Upper lobe of left lung (tissue), 6 donors: ENCODE results near the gene OR13C8. TPM values are rescaled to one million over a fixed set of nuclear protein-coding genes. Genes with fewer than 3 reads are reported as not detected.

Source experiments
- ATAC-seq, 2 donors: fragments of 200-7000 bp; cut with Tn5 transposase; one replicate each; pipeline ENCODE4 v1.9.1; 2022; ENCODE audit warnings: mild to moderate bottlenecking in 2 of 2, moderate library complexity in 2 of 2; ENCODE audit not compliant: low FRiP score in 2 of 2
- DNase-seq, 2 donors: peaks; one replicate each; pipeline ENCODE4 v3.0.0-alpha.2; 2019 to 2020
- H3K27ac ChIP-seq, 4 donors: fragments of 200-600 bp; sonication (generic); one replicate each; pipeline ENCODE4 v1.5.1; 2016 to 2019
- H3K27me3 ChIP-seq, 4 donors: fragments of 200-600 bp; sonication (generic); one replicate each; pipeline ENCODE4 v1.5.1; 2017 to 2019
- H3K36me3 ChIP-seq, 4 donors: fragments of 200-600 bp; sonication (generic); one replicate each; pipeline ENCODE4 v1.5.1; 2016 to 2019
- H3K4me1 ChIP-seq, 4 donors: fragments of 200-600 bp; sonication (generic); one replicate each; pipeline ENCODE4 v1.5.1; 2018 to 2019
- H3K4me3 ChIP-seq, 4 donors: fragments of 200-600 bp; sonication (generic); one replicate each; pipeline ENCODE4 v1.5.1; 2017 to 2019; ENCODE audit warnings: mild to moderate bottlenecking in 2 of 4, moderate library complexity in 1 of 4
- H3K9me3 ChIP-seq, 4 donors: fragments of 200-600 bp; sonication (generic); one replicate each; pipeline ENCODE4 v1.5.1; 2018 to 2019
- CTCF ChIP-seq, 6 experiments: fragments of 450-650 bp in 4 of 6; fragments of 200-600 bp in 2 of 6; sonication (generic) in 2 of 6; IDR thresholded peaks; one replicate each; pipeline ENCODE4 v1.5.1; 2016 to 2019; ENCODE audit warnings: antibody characterized with exemption in 6 of 6
- EP300 ChIP-seq, 4 donors: sonication (generic); formaldehyde crosslinking; IDR thresholded peaks; one replicate each; pipeline ENCODE4 v1.5.1; 2017; ENCODE audit warnings: antibody characterized with exemption in 4 of 4, control low read depth in 2 of 4
- POLR2A ChIP-seq, 4 donors: fragments of 450-650 bp; IDR thresholded peaks; one replicate each; pipeline ENCODE4 v1.5.1; 2016 to 2017; ENCODE audit warnings: antibody characterized with exemption in 4 of 4, mild to moderate bottlenecking in 2 of 4
- POLR2AphosphoS5 ChIP-seq, 2 donors: sonication (generic); formaldehyde crosslinking; IDR thresholded peaks; one replicate each; pipeline ENCODE4 v1.5.1; 2017; ENCODE audit warnings: antibody characterized with exemption in 2 of 2
- WGBS, 2 donors: methylation state at CpG; one replicate each; pipeline ENCODE4 v1.1.5; 2017 to 2018; 5-methylcytosine and 5-hydroxymethylcytosine counted together
- total RNA-seq, 6 donors: library from RNA; depleted of rRNA in 4 of 6; stranded (reverse); fragments of >200 nt in 4 of 6; gene quantifications; one replicate each; pipeline versions ENCODE4 v1.1.0 to v1.2.1, GENCODE V29; 2016 to 2021
- donor health status: DM: no; HTN: no; CAD: no; lungs with moderate emphysema.
- donor health status: DM: no; HTN: yes; CAD: no; lungs with severe emphysema.

OR13C8 gene
- total RNA-seq, 6 donors from 2014 or later = not detected

DNA sequence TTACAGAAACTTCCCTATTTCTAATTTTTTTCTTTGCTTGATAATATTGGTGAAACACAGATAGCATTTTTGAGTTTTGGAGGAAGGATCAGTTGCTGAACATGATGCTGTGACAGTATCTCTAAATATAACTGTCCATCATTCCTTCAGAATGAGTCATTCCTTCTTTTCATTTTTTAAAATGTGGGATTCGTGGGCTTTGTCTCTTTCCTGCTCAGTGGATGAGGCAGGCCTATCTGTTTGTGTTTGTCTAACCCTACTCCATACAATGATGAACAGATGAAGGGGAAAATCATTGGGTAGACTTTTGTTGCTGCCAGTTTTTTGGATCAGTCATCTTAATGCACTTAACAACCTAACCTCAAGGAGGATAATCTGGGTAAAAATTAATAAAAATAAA is 15.7 kb upstream of the OR13C8 start:
- Histone ChIP-seq H3K9me3 (peaks cover 0 to 3% (median 0%) of the 10 kb centered on the region in 4 donors), H3K36me3 (no peaks in the 10 kb centered on the region), H3K27ac (no peak overlapping the region), H3K4me3 (no peak overlapping the region), H3K4me1 (no peaks in the 10 kb centered on the region), H3K27me3 (no peaks in the 10 kb centered on the region)
- DNase-seq (no peak), ATAC-seq (no peak)
- 19 to 45% methylated on average over 1 of the region's 1 CpG for WGBS, 2 donors
- no peak for TF ChIP-seq POLR2AphosphoS5 (IDR thresholded peaks at IDR 0.05)
- no peak for TF ChIP-seq CTCF (IDR thresholded peaks at IDR 0.05)
- no peak for TF ChIP-seq POLR2A (IDR thresholded peaks at IDR 0.05)
- no peak for TF ChIP-seq EP300 (IDR thresholded peaks at IDR 0.05)

DNA sequence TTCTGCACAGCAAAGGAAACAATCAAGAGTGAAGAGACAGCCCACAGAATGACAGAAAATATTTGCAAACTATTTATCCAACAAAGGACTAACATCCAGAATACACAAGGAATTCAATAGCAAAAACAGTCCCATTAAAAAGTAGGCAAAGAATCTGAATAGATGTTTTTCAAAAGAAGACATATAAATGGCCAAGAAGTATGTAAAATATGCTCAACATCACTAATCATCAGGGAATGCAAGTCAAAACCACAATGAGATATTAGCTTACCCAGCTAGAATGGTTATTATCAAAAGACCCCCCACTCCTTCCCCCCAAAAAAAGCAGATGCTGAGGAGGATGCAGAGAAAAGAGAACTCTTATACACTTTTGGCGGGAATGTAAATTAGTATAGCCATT is 13.4 kb upstream of the OR13C8 start:
- Histone ChIP-seq H3K4me3 (no peak overlapping the region), H3K4me1 (no peaks in the 10 kb centered on the region), H3K27me3 (no peaks in the 10 kb centered on the region), H3K9me3 (peaks cover 0 to 3% (median 0%) of the 10 kb centered on the region in 4 donors), H3K27ac (no peak overlapping the region), H3K36me3 (no peaks in the 10 kb centered on the region)
- no peak for ATAC-seq
- WGBS, 2 donors = 93 to 100% methylated on average over 1 of the region's 1 CpG
- TF ChIP-seq CTCF (IDR thresholded peaks at IDR 0.05) = no peak
- no peak for DNase-seq

GRCh38 chr9:104556830-104557634 is 11.9 kb upstream of the OR13C8 start:
- Histone ChIP-seq H3K4me3 (no peak overlapping the region), H3K27me3 (no peaks in the 10 kb centered on the region), H3K36me3 (no peaks in the 10 kb centered on the region), H3K9me3 (peaks cover 0 to 3% (median 0%) of the 10 kb centered on the region in 4 donors), H3K4me1 (no peaks in the 10 kb centered on the region), H3K27ac (no peak overlapping the region)
- TF ChIP-seq EP300 (IDR thresholded peaks at IDR 0.05) = no peak
- no peak for TF ChIP-seq POLR2AphosphoS5 (IDR thresholded peaks at IDR 0.05)
- no peak for TF ChIP-seq CTCF (IDR thresholded peaks at IDR 0.05)
- no peak for TF ChIP-seq POLR2A (IDR thresholded peaks at IDR 0.05)
- WGBS, 2 donors = 85 to 87% methylated on average over 8 of the region's 8 CpGs
- no peak for ATAC-seq
- DNase-seq = no peak

GRCh38 chr9:104564358-104564757 is 4.6 kb upstream of the OR13C8 start:
- Histone ChIP-seq H3K4me1 (no peaks in the 10 kb centered on the region), H3K27me3 (no peaks in the 10 kb centered on the region), H3K27ac (no peak overlapping the region), H3K9me3 (no peaks in the 10 kb centered on the region), H3K4me3 (no peak overlapping the region), H3K36me3 (no peaks in the 10 kb centered on the region)
- DNase-seq (no peak), ATAC-seq (no peak)
- TF ChIP-seq POLR2AphosphoS5 (IDR thresholded peaks at IDR 0.05) (no peak), POLR2A (IDR thresholded peaks at IDR 0.05) (no peak), EP300 (IDR thresholded peaks at IDR 0.05) (no peak), CTCF (IDR thresholded peaks at IDR 0.05) (no peak)
- 72 to 76% methylated on average over 1 of the region's 1 CpG for WGBS, 2 donors

DNA sequence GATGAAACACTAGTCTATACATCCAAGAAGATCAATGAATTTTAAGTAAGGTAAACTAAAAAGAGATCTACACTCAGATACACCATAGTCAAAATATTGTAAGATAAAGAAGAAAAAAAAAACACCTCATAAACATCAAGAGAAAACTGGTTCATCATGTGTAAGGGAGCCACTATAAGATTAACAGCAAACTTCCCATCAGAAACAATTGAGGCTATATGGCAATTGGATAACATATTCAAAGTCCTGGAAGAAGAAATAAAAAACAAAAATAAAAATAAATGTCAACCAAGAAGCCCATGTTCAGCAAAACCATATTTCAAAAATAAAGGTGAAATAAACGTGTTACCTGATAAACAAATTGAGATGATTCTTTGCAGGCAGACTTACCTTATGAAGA is 3.6 kb downstream of the OR13C8 start:
- DNase-seq (no peak), ATAC-seq (no peak)
- Histone ChIP-seq H3K4me1 (no peaks in the 10 kb centered on the region), H3K27ac (no peak overlapping the region), H3K4me3 (no peak overlapping the region), H3K36me3 (no peaks in the 10 kb centered on the region), H3K27me3 (no peaks in the 10 kb centered on the region), H3K9me3 (peaks cover 0 to 7% (median 2%) of the 10 kb centered on the region in 4 donors)
- TF ChIP-seq CTCF (IDR thresholded peaks at IDR 0.05) (no peak), POLR2A (IDR thresholded peaks at IDR 0.05) (no peak), EP300 (IDR thresholded peaks at IDR 0.05) (no peak), POLR2AphosphoS5 (IDR thresholded peaks at IDR 0.05) (no peak)
- WGBS, 2 donors = 59 to 70% methylated on average over 1 of the region's 1 CpG
